GM19395 (cell line): ENCODE results near the gene TBC1D1.

ENCODE experiments used
- ATAC-seq: cut with Tn5 transposase; IDR thresholded peaks from one replicate; pipeline ENCODE4 v1.9.1; 2021; ENCODE audit warnings: mild to moderate bottlenecking, moderate library complexity; ENCODE audit not compliant: unreplicated experiment

Gene TBC1D1

DNA sequence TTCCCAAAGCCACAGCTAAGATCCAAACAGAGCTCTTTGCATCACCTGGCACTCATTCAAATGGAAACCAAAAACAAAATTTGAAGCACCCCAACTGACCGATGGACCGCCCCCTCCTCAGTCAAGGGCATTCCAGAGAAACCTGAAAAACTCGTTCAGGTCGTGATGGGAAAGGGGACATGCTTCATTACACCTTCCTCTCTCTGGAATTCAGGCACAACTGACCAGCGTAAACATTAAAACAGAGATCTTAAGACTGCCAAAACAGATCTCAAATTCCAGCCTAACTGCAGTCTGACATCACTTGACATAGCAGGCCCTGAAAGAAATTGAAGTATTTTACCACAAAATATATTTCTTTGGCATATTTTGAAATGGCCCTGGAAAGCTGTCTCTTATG is 97.8 kb downstream of the TBC1D1 start:
- no peak for ATAC-seq

DNA sequence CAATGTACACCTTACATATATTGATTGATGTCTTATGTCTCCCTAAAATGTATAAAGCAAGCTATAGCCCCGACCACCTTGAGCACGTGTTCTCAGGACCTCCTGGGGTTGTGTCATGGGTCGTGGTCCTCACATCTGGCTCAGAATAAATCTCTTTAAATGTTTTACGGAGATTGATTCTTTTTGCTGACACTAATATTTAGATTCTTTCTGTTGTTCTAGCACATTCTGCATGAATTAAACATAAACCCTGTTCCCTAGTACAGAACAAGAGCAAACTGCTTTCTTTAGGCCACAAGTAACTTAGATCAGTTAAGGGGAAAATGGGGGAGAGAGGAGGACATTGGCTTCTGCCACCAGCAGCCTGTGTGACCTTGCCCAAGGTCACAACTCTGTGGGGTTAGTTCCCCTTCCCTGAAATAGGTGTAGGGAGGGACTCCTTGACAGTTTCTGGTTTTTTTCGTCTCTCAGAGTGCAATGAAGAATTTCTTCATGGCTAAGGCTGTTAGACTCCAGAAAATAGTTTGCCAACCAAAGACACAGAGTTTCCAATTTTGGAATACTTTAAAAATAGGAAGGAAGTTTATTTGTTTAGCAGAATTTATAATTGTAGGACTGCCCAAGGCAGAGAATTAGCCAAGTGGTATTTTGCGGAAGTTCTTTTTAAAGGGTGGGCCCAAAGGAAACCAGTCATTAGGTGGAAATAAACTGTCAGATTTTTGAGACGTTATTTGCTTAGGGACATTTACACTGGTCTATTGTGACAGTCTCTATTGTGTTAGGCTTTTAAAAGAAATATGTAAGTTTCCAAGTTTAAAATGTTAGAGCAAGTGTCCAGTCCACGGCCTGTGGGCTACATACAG is 98.7 kb downstream of the TBC1D1 start:
- ATAC-seq, result peak; percentile 46

GRCh38 chr4:37990731-37991245 is 99.9 kb downstream of the TBC1D1 start:
- no peak for ATAC-seq

- no peak for ATAC-seq
Observed at GRCh38 chr4:37991623-37992410, 100.9 kb downstream of the TBC1D1 start.

- no peak for ATAC-seq
Observed at GRCh38 chr4:37993806-37994205, 102.9 kb downstream of the TBC1D1 start.

DNA sequence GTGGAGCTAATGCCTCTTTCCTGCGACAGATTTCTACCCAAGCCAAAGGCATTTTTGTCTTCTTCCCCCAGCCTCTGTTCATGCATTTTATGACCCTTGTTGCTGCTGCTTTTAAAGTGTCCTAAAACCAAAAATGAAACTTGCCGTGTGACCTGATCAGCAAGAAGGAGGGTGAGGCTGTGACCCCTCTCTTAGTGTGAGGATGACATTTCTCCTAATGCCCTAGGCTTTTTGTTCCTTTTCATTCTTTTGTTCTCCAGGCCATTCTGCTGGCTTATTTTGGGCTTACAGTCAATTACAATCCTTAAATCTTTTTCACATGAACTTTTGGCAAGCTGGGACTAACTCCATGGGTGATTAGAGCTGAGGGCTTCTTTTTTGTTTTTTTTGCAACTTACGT is 103.7 kb downstream of the TBC1D1 start:
- ATAC-seq, result peak; percentile 79

DNA sequence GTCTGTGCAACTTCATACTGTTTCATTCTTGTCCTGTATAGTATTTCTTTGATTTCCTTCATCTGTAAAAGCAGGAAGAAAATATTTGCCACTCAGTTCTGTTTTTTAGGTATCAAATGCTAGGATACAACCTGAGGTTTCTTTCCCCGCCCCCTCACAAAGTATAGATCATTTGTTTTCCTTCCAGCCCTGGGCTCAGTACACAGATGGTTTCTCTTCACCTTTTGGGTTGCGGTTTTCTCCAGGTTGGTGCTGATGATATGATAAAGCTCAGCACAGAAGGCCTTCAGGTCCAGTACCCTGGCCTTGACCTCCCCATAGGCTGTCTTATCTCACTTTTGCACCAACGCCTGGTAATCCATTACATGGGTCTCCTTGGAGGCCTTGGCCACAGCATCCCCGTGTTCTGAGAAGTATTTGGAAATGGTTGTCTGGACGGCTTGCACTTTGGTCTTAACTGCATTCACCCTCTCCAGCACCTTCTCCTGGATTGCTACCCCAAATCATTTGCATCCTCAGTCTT is 104.5 kb downstream of the TBC1D1 start:
- ATAC-seq, result no peak

DNA sequence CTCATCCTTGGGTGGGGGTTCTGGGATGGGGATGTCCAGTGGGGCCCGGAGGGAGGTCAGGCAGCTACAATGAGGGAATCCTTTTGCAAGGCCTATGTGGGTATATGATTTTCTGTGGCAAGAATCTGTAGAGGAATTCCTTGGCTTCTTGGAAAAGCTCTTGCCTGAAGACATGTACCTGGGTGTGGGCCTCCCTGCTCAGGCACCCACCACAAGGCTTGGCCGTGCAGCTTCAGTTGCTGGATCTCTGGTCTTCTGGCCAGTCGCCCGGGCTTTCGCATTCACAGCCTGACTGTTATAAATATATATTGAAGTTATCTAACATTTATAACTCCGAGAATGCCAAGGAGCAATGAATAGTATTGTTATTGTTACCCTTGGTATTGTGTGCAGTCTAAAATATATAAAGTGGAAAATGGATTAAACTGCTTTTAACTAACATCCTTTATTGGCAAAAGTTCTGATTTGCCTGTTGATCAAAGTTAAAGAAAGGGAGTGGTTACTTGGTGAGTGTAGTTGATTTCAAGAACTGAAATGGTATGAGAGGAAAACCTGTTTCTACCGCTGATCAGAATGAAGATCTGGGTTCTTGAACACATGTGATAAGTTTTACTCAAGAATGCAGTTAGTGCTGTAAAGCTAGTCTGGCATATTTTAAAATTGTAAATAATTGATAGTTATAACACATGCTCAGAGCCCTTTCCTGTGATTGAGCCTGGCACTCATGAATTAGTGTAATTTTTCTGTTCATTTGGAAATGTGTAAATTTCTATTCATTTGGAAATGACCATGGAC is 105.3 kb downstream of the TBC1D1 start:
- no peak for ATAC-seq

DNA sequence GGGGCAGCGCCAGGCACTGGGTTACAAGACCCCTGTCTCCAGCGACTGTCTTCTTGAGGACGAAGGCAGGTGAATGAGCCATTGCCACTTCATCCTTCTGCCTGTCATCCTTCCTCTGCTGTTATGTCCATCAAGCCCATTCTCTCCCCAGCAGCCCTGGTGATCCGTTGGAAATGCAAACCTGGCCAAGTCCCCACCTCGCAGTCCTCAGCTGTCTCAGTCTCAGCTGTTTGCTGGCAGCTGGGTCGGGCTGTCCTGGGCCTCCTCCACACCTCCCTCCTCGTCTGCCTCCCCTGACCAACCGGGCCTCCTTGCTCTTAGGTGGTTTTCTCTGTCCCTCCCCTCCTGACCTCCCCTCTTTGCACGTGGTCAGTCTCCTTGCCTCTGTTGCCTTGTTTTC is 107.3 kb downstream of the TBC1D1 start:
- ATAC-seq, result no peak

DNA sequence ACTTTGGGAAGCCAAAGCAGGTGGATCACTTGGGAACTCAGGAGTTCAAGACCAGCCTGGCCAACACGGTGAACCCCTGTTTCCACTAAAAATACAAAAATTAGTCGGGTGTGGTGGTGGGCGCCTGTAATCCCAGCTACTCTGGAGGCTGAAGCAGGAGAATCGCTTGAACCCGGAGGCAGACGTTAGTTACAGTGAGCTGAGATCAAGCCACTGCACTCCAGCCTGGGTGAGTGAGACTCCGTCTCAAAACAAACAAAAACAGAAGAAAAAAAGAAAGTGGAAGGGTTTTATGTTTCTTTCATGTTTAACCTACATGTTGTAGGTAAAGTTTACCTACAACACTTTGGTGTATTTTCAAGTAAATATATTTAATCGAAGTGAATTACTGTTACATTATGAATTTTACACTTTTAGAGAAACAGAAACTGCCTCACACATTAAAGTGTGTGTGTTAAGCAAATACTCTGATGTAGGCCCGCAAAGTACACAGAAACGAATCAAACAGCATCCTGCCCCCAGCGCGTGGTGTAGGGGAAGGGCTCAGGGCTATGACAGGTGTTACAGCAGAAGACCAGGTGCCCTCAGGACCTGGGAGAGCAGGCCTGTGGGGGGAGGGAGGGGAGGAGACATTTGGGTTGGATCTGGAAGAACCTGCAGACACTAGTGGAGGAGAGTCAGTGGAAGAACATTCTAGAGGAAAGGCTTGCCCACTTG is 108.3 kb downstream of the TBC1D1 start:
- no peak for ATAC-seq

DNA sequence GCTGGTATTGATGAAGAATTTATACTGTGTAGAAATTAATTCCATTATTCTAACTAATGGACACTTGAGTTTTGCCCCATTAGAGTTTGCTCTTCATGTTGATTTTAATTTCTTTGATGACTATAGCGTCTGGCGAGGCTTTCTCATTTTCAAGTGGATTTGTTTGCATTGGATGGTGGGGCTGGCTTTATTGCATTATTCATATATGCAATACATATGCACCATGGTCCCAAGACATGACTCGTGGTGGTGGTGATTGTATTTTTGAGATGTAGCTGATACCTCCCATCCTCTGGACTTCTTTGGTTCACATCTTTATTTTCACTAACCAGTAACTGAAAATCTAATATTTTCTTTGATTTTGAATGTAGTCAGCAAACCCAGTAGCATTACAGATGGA is 109.1 kb downstream of the TBC1D1 start:
- ATAC-seq, result no peak

GRCh38 chr4:38001927-38002326 is 111.0 kb downstream of the TBC1D1 start:
- ATAC-seq, result no peak

GRCh38 chr4:38002451-38003071 is 111.7 kb downstream of the TBC1D1 start:
- no peak for ATAC-seq

GRCh38 chr4:38003102-38003501 is 112.2 kb downstream of the TBC1D1 start:
- no peak for ATAC-seq

DNA sequence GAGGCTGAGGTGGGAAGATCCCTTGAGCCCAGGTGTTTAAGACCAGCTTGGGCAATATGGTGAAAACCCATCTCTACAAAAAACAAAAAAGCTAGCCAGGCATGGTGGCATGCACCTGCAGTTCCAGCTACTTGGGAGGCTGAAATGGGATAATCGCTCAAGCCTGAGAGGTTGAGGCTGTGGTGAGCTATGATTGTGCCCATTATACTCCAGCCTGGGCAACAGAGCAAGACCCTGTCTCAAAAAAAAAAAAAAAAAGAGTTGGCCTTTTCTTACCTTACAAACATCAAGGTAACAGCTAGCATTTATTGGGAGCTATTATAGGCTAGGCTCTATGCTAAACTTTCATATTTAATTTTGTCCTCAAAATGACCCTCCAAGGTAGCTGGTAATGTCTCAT is 112.7 kb downstream of the TBC1D1 start:
- ATAC-seq, result no peak

DNA sequence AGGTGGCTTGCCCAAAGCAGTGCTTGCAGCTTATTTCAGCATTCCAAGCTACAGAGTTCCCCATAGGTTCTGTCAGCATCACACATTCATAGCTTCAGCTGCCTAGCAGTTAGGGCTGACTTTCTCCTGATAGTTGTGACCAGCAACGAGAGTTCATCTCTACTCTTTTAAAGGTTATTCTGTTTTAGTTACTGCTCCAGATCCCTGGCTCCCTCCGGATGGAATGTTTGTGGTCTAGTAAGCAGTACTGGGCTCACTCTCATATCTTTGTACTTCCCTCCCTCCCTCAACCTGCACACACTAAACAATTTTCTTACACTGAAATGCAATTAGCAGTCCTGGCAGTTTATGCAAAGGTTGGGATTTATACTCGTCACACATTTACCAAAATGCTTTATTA is 113.2 kb downstream of the TBC1D1 start:
- no peak for ATAC-seq

DNA sequence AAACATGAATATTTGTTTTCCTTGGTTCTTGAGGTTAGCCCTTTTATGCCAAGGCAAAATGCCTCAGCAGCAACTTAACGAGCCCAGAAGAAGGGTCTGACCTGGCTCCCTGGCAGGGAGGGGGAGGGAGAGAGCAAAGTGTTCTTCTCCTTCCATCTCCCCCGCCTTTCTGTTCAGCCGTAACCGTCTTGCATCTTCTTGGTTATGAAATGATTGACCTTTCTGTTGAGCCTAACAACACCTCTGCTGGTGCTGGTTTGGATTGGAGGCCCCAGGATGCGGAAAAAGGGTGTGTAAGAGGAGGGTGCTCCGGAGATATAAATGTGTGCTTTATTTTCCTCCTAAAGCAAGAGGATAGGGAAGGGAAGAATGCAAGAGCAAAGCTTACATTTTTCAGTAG is 114.0 kb downstream of the TBC1D1 start:
- no peak for ATAC-seq

DNA sequence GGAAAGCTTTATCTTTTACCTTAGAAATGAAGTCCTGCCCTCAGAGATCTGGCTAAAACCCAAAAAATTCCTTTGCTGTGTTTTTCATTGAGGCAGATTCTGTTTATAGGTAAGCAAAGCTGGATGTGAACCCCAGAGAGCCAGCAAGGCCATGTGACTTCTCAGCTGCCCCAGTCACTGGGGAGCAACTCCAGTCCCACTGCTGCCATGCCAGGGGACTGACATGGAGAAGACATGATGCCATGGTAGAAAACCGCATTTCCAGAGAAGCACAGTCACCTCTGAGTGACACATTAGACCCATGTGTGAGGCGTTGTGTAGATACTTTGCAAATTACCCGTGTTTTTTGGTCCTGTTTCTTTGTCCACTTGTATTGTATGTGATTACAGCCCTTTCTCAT is 114.8 kb downstream of the TBC1D1 start:
- ATAC-seq, result no peak

GRCh38 chr4:38007645-38008044 is 116.8 kb downstream of the TBC1D1 start:
- no peak for ATAC-seq

- ATAC-seq, result no peak
Observed at GRCh38 chr4:38008571-38009021, 117.7 kb downstream of the TBC1D1 start.
